PC-3 (cell line): ENCODE results near the gene PIM1. TPM values are rescaled to one million over a fixed set of nuclear protein-coding genes. Genes with fewer than 3 reads are reported as not detected.

Experiments
- ATAC-seq: fragments of 200-7000 bp; cut with Tn5 transposase; 2 replicates; pipeline ENCODE4 v1.9.1; 2020; ENCODE audit warnings: mild to moderate bottlenecking, moderate library complexity
- BruUV-seq: library from RNA; stranded (reverse); fragments of 400-500 nt; replicated peaks from 2 replicates; lab custom pipeline; 2021; lab: Mats Ljungman, UMichigan
- CTCF ChIA-PET: fragments of 300-600 bp; sonication (Branson Sonifier 250); formaldehyde crosslinking; loops from one replicate; lab custom pipeline; 2022; ENCODE audit warnings: antibody characterized with exemption; lab: Charles Lee
- POLR2A ChIA-PET: fragments of 300-600 bp; sonication (Branson Sonifier 250); formaldehyde crosslinking; loops from one replicate; lab custom pipeline; 2022; ENCODE audit warnings: antibody characterized with exemption; ENCODE audit not compliant: unreplicated experiment; lab: Charles Lee
- DNase-seq: peaks from one replicate; pipeline ENCODE4 v3.0.0-alpha.2; 2015
- H2AFZ ChIP-seq: fragments of 300-600 bp; sonication (generic); 2 replicates; pipeline ENCODE4 v1.6.0; 2016; ENCODE audit warnings: antibody characterized with exemption, low read length
- H3F3A ChIP-seq: fragments of 300-600 bp; sonication (generic); one replicate; pipeline ENCODE4 v1.6.0; 2017; ENCODE audit warnings: antibody characterized with exemption, low read length, control low read depth, mild to moderate bottlenecking; ENCODE audit not compliant: unreplicated experiment
- H3K27ac ChIP-seq: fragments of 300-600 bp; sonication (generic); 2 replicates; pipeline ENCODE4 v1.5.1; 2016; ENCODE audit warnings: mild to moderate bottlenecking, low read length
- H3K27me3 ChIP-seq: fragments of 300-600 bp; sonication (generic); 2 replicates; pipeline ENCODE4 v1.6.1; 2016; ENCODE audit warnings: low read length, mixed read lengths
- H3K36me3 ChIP-seq: fragments of 300-600 bp; sonication (generic); 2 replicates; pipeline ENCODE4 v1.6.1; 2016; ENCODE audit warnings: low read depth, mixed run types, low read length, mixed read lengths
- H3K4me1 ChIP-seq: fragments of 300-600 bp; sonication (generic); 2 replicates; pipeline ENCODE4 v1.5.1; 2016; ENCODE audit warnings: low read length; ENCODE audit not compliant: insufficient read depth
- H3K4me2 ChIP-seq: fragments of 300-600 bp; sonication (generic); 2 replicates; pipeline ENCODE4 v1.6.0; 2016; ENCODE audit warnings: low read length
- H3K4me3 ChIP-seq: fragments of 300-600 bp; sonication (generic); 2 replicates; pipeline ENCODE4 v1.5.1; 2016; ENCODE audit warnings: mild to moderate bottlenecking, low read length, mixed read lengths
- H3K79me2 ChIP-seq: fragments of 300-600 bp; sonication (generic); 2 replicates; pipeline ENCODE4 v1.6.1; 2017; ENCODE audit warnings: low read length, mixed read lengths
- H3K9ac ChIP-seq: fragments of 300-600 bp; sonication (generic); 2 replicates; pipeline ENCODE4 v1.6.0; 2016; ENCODE audit warnings: mild to moderate bottlenecking, low read length
- H3K9me2 ChIP-seq: fragments of 300-600 bp; sonication (generic); replicated peaks from 2 replicates; pipeline ENCODE4 v1.6.1; 2016; ENCODE audit warnings: mixed run types, low read length, mixed read lengths
- H3K9me3 ChIP-seq: fragments of 300-600 bp; sonication (generic); 2 replicates; pipeline ENCODE4 v1.6.1; 2016; ENCODE audit warnings: low read length, mixed read lengths
- H4K20me1 ChIP-seq: fragments of 300-600 bp; sonication (generic); 2 replicates; pipeline ENCODE4 v1.6.1; 2016; ENCODE audit warnings: low read length, mixed read lengths
- EZH2 ChIP-seq: fragments of 300-600 bp; sonication (generic); IDR thresholded peaks from one replicate; pipeline ENCODE4 v1.6.1; 2017; ENCODE audit warnings: antibody characterized with exemption, mild to moderate bottlenecking, low read length; ENCODE audit not compliant: unreplicated experiment
- EZH2phosphoT487 ChIP-seq: fragments of 300-600 bp; sonication (generic); IDR thresholded peaks from 2 replicates; pipeline ENCODE4 v1.6.1; 2018; ENCODE audit warnings: mild to moderate bottlenecking, antibody characterized with exemption, low read length, borderline replicate concordance
- intact Hi-C: fragments of 100-400 bp; cut with micrococcal nuclease; formaldehyde crosslinking; loops from 2 replicates; pipeline ENCODE4 v1.9.0; 2023
- total RNA-seq: library from RNA; depleted of rRNA; stranded (reverse); fragments of >200 nt; gene quantifications from 2 replicates; pipeline ENCODE4 v1.2.3, GENCODE V29; 2014
- TF ChIP-seq, protein P1 (sequence below): fragments of 300-600 bp; sonication (generic); conservative IDR thresholded peaks from 2 replicates; pipeline ENCODE4 v1.5.1; 2017; ENCODE audit warnings: antibody characterized with exemption, low read depth, mild to moderate bottlenecking, low read length

PIM1 gene
- total RNA-seq, 1 experiment from 2014 or later: 74.1 TPM

DNA sequence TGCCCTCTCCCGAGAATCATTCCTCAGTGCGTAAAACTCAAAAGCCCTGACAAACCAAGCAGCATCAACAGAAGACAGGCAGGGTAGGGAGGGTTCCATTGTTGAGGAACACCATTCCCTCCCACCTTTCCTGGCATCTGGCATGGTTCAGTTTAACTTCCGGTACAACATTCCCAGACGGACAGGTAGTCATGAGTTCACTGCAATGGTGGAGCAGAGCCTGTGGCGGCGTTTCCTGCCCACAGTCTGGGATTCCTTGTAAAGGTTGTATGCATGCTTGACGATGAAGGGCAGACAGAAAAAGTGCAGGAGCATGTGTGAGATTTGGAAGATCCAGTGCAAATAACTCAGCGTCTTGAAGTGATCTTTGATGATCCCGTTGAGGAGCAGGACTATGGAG is 42.3 kb downstream of the PIM1 start:
- no peak overlapping the region for H3K4me2 ChIP-seq
- H3K4me1 ChIP-seq: 0 out of 2 replicates have a peak, but pooled peaks cover 4% of the 10 kb centered on the region
- H3K4me3 ChIP-seq: no peak overlapping the region
- no peak for TF ChIP-seq EZH2
- TF ChIP-seq, protein P1, sequence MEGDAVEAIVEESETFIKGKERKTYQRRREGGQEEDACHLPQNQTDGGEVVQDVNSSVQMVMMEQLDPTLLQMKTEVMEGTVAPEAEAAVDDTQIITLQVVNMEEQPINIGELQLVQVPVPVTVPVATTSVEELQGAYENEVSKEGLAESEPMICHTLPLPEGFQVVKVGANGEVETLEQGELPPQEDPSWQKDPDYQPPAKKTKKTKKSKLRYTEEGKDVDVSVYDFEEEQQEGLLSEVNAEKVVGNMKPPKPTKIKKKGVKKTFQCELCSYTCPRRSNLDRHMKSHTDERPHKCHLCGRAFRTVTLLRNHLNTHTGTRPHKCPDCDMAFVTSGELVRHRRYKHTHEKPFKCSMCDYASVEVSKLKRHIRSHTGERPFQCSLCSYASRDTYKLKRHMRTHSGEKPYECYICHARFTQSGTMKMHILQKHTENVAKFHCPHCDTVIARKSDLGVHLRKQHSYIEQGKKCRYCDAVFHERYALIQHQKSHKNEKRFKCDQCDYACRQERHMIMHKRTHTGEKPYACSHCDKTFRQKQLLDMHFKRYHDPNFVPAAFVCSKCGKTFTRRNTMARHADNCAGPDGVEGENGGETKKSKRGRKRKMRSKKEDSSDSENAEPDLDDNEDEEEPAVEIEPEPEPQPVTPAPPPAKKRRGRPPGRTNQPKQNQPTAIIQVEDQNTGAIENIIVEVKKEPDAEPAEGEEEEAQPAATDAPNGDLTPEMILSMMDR: no peak
- TF ChIP-seq EZH2phosphoT487: no peak
- BruUV-seq: no TSS peak
- no peaks in the 10 kb centered on the region for H4K20me1 ChIP-seq
- H3K36me3 ChIP-seq: no peaks in the 10 kb centered on the region
- H3K27me3 ChIP-seq: no peaks in the 10 kb centered on the region
- no peaks in the 10 kb centered on the region for H3F3A ChIP-seq
- ChIA-PET CTCF (no interaction called here), POLR2A (no interaction called here)
- H3K9me2 ChIP-seq: no peaks in the 10 kb centered on the region
- H3K9me3 ChIP-seq: no peaks in the 10 kb centered on the region
- no peak overlapping the region for H3K9ac ChIP-seq
- DNase-seq (no peak), ATAC-seq (no peak)
- H3K27ac ChIP-seq: no peak overlapping the region
- intact Hi-C loops: loop anchor here (10.0 kb wide), 1 partner anchor 447 kb away; no protein-coding TSS in a partner anchor
- H3K79me2 ChIP-seq: no peaks in the 10 kb centered on the region
- H2AFZ ChIP-seq: no peak overlapping the region

DNA sequence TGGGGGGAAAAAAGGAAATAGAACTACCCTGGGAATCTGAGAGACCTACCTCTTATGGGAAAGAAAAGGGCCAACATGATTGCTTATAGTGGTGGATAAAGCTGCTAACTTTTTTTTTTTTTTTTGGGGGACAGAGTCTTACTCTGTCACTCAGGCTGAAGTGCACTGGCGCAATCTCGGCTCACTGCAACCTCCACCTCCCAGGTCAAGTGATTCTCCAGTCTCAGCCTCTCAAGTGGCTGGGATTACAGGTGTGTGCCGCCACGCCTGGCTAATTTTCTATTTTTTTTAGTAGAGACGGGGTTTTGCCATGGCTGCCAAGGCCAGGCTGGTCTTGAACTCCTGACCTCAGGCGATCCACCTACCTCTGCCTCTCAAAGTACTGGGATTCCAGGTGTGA is 48.1 kb downstream of the PIM1 start:
- no TSS peak for BruUV-seq
- ChIA-PET POLR2A (no interaction called here), CTCF (no interaction called here)
- Histone ChIP-seq H3K4me2 (no peak overlapping the region), H3K27me3 (no peaks in the 10 kb centered on the region), H3K9me2 (no peaks in the 10 kb centered on the region), H3K36me3 (no peaks in the 10 kb centered on the region), H3F3A (no peaks in the 10 kb centered on the region), H4K20me1 (no peaks in the 10 kb centered on the region), H3K9ac (no peak overlapping the region), H3K4me3 (no peak overlapping the region), H3K4me1 (peaks cover 8% of the 10 kb centered on the region), H3K9me3 (no peaks in the 10 kb centered on the region), H3K79me2 (no peaks in the 10 kb centered on the region), H2AFZ (no peak overlapping the region), H3K27ac (no peak overlapping the region)
- no peak for DNase-seq
- intact Hi-C loops: loop anchor here (10.0 kb wide), 1 partner anchor 453 kb away; no protein-coding TSS in a partner anchor
- no peak for ATAC-seq
- TF ChIP-seq EZH2phosphoT487: no peak
- TF ChIP-seq EZH2: no peak
- TF ChIP-seq, protein P1: no peak

DNA sequence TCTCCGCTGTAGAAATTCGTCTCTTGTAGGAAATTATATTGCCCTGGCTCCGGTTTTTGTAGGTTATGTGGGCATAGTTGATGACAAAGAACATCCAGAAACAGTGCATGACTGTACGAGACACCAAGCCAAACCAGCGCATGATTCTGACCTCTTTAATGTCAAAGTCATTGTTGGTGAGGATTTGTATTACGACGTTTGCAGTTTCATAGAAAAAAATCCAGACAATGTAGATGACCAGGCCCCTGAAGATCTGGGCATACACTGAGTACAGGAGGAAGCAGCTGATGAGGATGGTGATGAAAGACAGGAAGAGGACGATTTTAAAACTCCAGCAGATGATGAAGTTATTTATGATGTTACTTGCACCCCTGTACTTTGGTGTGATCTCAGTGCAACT is 48.6 kb downstream of the PIM1 start:
- intact Hi-C loops: loop anchor here (10.0 kb wide), 1 partner anchor 454 kb away; no protein-coding TSS in a partner anchor
- Histone ChIP-seq H2AFZ (no peak overlapping the region), H3K4me1 (peaks cover 10% of the 10 kb centered on the region), H3K27me3 (no peaks in the 10 kb centered on the region), H3K9me3 (no peaks in the 10 kb centered on the region), H3K4me2 (no peak overlapping the region), H3F3A (no peaks in the 10 kb centered on the region), H3K4me3 (no peak overlapping the region), H3K36me3 (no peaks in the 10 kb centered on the region), H4K20me1 (no peaks in the 10 kb centered on the region), H3K27ac (no peak overlapping the region), H3K9ac (no peak overlapping the region), H3K79me2 (no peaks in the 10 kb centered on the region), H3K9me2 (no peaks in the 10 kb centered on the region)
- DNase-seq (no peak), ATAC-seq (no peak)
- no TSS peak for BruUV-seq
- CTCF ChIA-PET: no interaction called here
- POLR2A ChIA-PET: no interaction called here
- TF ChIP-seq EZH2 (no peak), EZH2phosphoT487 (no peak)
- TF ChIP-seq, protein P1: no peak
